ENCODE data around the gene TENT5C. TPM values are rescaled to one million over a fixed set of nuclear protein-coding genes. Genes with fewer than 3 reads are reported as not detected.

The TENT5C gene
- total RNA-seq, 3 donors from 2014 or later = 4.0 to 10.2 (median 10.2) TPM

GRCh38 chr1:117669572-117669971, 63.7 kb downstream of the TENT5C start:
- no peak for TF ChIP-seq POLR2A (IDR thresholded peaks at IDR 0.05)
- TF ChIP-seq CTCF (IDR thresholded peaks at IDR 0.05) = no peak
- no peak for TF ChIP-seq POLR2AphosphoS5 (IDR thresholded peaks at IDR 0.05)
- intact Hi-C loops (cut with DNase I; ENCODE audit: low total_unique reads) = no loop called here
- DNase-seq (ENCODE audit: low spot score in 2 of 2) = no peak
- Histone ChIP-seq H3K27ac (no peak overlapping the region), H3K36me3 (no peaks in the 10 kb centered on the region), H3K4me1 (no peaks in the 10 kb centered on the region), H3K9me3 (no peaks in the 10 kb centered on the region), H3K4me3 (no peak overlapping the region), H3K27me3 (no peaks in the 10 kb centered on the region)

GRCh38 chr1:117670976-117671780, 65.3 kb downstream of the TENT5C start:
- no peaks in the 10 kb centered on the region for H3K27me3 ChIP-seq
- intact Hi-C loops (cut with DNase I; ENCODE audit: low total_unique reads) = loop anchor here (1.0 kb wide), 1 partner anchor 45 kb away; no protein-coding TSS in a partner anchor
- H3K36me3 ChIP-seq = no peaks in the 10 kb centered on the region
- H3K27ac ChIP-seq = no peak overlapping the region
- H3K4me3 ChIP-seq = no peak overlapping the region
- no peaks in the 10 kb centered on the region for H3K9me3 ChIP-seq
- TF ChIP-seq POLR2AphosphoS5 (IDR thresholded peaks at IDR 0.05) (no peak), CTCF (IDR thresholded peaks at IDR 0.05) (no peak), POLR2A (IDR thresholded peaks at IDR 0.05) (no peak)
- DNase-seq (ENCODE audit: low spot score in 2 of 2) = no peak
- H3K4me1 ChIP-seq = no peaks in the 10 kb centered on the region

- Histone ChIP-seq H3K4me3 (no peak overlapping the region), H3K9me3 (no peaks in the 10 kb centered on the region), H3K4me1 (no peaks in the 10 kb centered on the region), H3K27me3 (no peaks in the 10 kb centered on the region), H3K36me3 (no peaks in the 10 kb centered on the region), H3K27ac (no peak overlapping the region)
- no peak for DNase-seq (ENCODE audit: low spot score in 2 of 2)
- intact Hi-C loops (cut with DNase I; ENCODE audit: low total_unique reads) = loop anchor here (1.0 kb wide), 1 partner anchor 46 kb away; no protein-coding TSS in a partner anchor
- TF ChIP-seq POLR2AphosphoS5 (IDR thresholded peaks at IDR 0.05) = no peak
- TF ChIP-seq POLR2A (IDR thresholded peaks at IDR 0.05) = no peak
- no peak for TF ChIP-seq CTCF (IDR thresholded peaks at IDR 0.05)
These were observed 66.1 kb downstream of the TENT5C start for GRCh38 chr1:117671781-117672501.

- intact Hi-C loops (cut with DNase I; ENCODE audit: low total_unique reads) = no loop called here
- TF ChIP-seq CTCF (IDR thresholded peaks at IDR 0.05) = no peak
- TF ChIP-seq POLR2AphosphoS5 (IDR thresholded peaks at IDR 0.05) = no peak
- no peak for TF ChIP-seq POLR2A (IDR thresholded peaks at IDR 0.05)
- DNase-seq (ENCODE audit: low spot score in 2 of 2) = no peak
- Histone ChIP-seq H3K36me3 (no peaks in the 10 kb centered on the region), H3K9me3 (no peaks in the 10 kb centered on the region), H3K27ac (no peak overlapping the region), H3K27me3 (no peaks in the 10 kb centered on the region), H3K4me1 (no peaks in the 10 kb centered on the region), H3K4me3 (no peak overlapping the region)
These were observed 66.9 kb downstream of the TENT5C start for GRCh38 chr1:117672756-117673155.

- Histone ChIP-seq H3K36me3 (no peaks in the 10 kb centered on the region), H3K27ac (no peak overlapping the region), H3K4me1 (no peaks in the 10 kb centered on the region), H3K27me3 (no peaks in the 10 kb centered on the region), H3K4me3 (no peak overlapping the region), H3K9me3 (no peaks in the 10 kb centered on the region)
- intact Hi-C loops (cut with DNase I; ENCODE audit: low total_unique reads) = no loop called here
- DNase-seq (ENCODE audit: low spot score in 2 of 2) = no peak
- TF ChIP-seq POLR2AphosphoS5 (IDR thresholded peaks at IDR 0.05) (no peak), POLR2A (IDR thresholded peaks at IDR 0.05) (no peak), CTCF (IDR thresholded peaks at IDR 0.05) (no peak)
These were observed 67.6 kb downstream of the TENT5C start for GRCh38 chr1:117673405-117673804.

Measured in breast epithelium (tissue), 4 donors.